Hepatocyte (in vitro differentiated cells): ENCODE measurements around the gene ATP1B4.

ENCODE experiments used
- CTCF ChIP-seq: fragments of 200-600 bp; sonication (generic); IDR thresholded peaks from 2 replicates; pipeline ENCODE4 v1.5.1; 2016; ENCODE audit warnings: antibody characterized with exemption, mild to moderate bottlenecking; ENCODE audit not compliant: poor library complexity
- EZH2 ChIP-seq: fragments of 200-600 bp; sonication (generic); IDR thresholded peaks from 2 replicates; pipeline ENCODE4 v1.6.1; 2016; ENCODE audit warnings: antibody characterized with exemption, mild to moderate bottlenecking, borderline replicate concordance
- EZH2phosphoT487 ChIP-seq: fragments of 200-600 bp; sonication (generic); IDR thresholded peaks from one replicate; pipeline ENCODE4 v1.6.1; 2018; ENCODE audit warnings: antibody characterized with exemption, mild to moderate bottlenecking, low read depth, moderate library complexity; ENCODE audit not compliant: unreplicated experiment, severe bottlenecking

DNA sequence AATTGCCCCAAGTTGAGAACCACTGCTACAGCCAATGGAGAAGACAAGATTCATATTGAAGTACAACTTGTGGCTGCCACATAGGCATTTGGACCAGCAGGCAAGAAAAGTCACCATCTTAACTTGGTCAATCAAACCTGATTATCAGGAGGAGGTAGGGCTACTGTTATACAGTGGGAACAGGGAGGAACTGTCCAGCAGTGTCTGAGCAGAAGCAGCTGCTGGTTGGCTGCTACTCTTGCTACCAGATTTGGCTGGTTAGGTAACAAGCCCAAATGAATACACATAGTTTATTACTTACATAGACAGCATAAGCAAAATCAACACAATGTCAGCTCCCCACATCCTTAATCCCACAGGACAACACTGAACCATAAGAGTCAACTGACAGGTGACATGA lies 39.4 kb downstream of the ATP1B4 start:
- TF ChIP-seq CTCF, result no peak
- TF ChIP-seq EZH2, result no peak
- TF ChIP-seq EZH2phosphoT487, result no peak
